OCI-LY1 (cell line): Measurements from ENCODE around the gene D2HGDH.

ENCODE experiments used
- EZH2 ChIP-seq: fragments of 200-600 bp; sonication (generic), shearing (Covaris generic); IDR thresholded peaks from 2 replicates; pipeline ENCODE4 v1.8.0; 2017; ENCODE audit warnings: borderline replicate concordance, mixed run types, mild to moderate bottlenecking, antibody characterized with exemption, low read length, moderate library complexity, mixed read lengths
- TF ChIP-seq, protein P1 (sequence below): fragments of 200-600 bp; sonication (generic), shearing (Covaris generic); IDR thresholded peaks from 2 replicates; pipeline ENCODE4 v1.5.1; 2017; ENCODE audit warnings: mild to moderate bottlenecking, antibody characterized with exemption, low read length, moderate library complexity, mixed read lengths

DNA sequence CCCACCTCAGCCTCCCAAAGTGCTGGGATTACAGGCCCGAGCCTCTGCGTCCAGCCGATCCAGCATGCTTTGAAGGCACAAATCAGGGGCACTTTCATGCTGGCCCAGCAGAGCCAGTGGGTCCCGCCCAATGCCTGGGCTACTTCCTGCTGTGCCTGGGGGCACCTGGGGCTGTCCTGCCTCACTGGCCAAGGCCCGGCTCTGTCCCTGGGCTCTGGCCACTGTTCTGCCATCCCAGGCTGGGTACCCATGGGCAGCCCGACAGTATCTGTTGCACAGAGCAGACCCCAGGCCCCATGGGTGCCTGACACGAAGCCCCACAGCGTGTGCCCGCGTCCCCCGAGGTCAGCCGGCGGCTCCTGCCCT is 35.4 kb downstream of the D2HGDH start:
- TF ChIP-seq, protein P1, sequence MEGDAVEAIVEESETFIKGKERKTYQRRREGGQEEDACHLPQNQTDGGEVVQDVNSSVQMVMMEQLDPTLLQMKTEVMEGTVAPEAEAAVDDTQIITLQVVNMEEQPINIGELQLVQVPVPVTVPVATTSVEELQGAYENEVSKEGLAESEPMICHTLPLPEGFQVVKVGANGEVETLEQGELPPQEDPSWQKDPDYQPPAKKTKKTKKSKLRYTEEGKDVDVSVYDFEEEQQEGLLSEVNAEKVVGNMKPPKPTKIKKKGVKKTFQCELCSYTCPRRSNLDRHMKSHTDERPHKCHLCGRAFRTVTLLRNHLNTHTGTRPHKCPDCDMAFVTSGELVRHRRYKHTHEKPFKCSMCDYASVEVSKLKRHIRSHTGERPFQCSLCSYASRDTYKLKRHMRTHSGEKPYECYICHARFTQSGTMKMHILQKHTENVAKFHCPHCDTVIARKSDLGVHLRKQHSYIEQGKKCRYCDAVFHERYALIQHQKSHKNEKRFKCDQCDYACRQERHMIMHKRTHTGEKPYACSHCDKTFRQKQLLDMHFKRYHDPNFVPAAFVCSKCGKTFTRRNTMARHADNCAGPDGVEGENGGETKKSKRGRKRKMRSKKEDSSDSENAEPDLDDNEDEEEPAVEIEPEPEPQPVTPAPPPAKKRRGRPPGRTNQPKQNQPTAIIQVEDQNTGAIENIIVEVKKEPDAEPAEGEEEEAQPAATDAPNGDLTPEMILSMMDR, result no peak
- TF ChIP-seq EZH2, result no peak
